COR-L47 (cell line): Measurements from ENCODE around the gene RAB40A.

Source experiments
- DNase-seq: peaks from one replicate; lab custom pipeline; 2025; lab: John Stamatoyannopoulos, UW

RAB40A gene, protein sequence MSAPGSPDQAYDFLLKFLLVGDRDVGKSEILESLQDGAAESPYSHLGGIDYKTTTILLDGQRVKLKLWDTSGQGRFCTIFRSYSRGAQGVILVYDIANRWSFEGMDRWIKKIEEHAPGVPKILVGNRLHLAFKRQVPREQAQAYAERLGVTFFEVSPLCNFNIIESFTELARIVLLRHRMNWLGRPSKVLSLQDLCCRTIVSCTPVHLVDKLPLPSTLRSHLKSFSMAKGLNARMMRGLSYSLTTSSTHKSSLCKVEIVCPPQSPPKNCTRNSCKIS

DNA sequence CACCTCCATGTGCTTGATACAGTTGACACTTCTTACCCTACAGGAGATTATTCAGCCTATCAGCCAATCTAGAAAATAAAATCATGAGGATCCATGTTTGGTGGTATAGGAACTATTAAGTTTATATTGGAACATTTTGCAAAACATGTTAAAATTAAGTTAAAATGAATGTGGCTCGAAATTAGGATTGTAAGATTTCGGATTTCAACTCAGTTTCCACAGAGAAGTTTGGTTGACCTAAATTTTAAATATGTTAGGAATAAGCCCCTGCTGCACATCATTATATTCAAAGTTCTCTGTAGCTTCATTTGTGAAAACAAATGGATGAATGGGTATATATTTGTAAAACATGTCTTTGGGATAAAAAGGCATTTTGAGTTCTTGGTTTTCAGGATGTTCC, at the start of gene RAB40A:
Gene RAB40A (minus strand): TSS at position 101 of the 400 bp plus-strand sequence. CDS start 18,733 bp downstream, outside the sequence.
- no peak for DNase-seq

DNA sequence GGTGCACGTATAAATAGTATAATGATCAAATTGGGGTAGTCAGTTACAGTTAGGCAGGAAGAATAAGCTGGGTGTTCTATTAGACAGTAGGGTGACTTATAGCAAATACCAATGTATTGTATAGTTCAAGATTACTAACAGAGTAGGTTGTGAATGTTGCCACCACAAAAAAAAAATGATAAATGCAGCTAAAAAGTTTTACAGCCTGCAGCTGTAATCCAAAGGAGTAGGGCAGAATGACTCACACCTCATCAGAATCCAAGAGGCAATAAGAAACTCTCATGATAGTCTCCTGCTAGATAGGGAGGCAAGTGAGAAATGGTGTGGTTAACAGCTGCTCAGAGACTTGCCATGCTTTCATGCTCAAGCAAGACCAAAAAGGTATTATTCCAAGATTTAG, 46.5 kb upstream of the RAB40A start:
- DNase-seq, result no peak

DNA sequence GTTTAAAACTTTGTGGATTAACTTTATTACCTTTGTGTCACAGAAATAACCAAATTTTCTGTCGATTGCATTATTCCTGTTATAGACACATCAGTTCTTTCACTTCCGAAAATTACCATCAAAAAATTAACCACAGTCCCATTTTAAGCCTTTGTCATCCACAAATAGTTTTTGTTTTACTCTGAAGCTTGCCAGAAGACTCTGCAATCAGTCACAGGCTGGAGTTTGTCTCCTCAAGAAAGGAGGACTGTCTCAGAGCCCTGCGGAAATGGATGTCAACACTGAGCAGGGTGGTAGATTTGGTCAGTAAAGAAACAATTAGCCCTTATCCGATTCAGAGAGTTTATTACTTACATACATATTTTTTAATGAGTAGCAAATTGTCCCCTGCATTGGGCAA, 45.9 kb upstream of the RAB40A start:
- DNase-seq, result no peak

DNA sequence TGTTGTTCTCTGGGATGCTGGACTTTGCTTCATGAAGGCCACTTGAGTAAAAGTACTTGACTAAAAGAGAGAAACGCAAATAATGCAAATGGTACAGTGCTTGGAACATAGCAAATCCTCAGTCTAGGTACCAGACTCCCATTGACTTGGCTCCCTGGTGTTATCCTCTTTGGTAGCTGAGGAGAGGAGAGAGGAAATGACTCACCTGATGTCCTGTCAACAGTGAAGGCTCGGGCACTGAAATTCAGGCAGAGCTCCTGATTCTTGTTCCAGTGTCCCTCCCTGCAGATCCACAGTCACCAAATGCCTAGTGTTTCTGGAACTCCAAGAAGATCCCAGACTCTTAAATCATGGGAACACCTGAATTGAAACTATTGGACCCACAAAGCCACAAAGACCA, 43.5 kb upstream of the RAB40A start:
- no peak for DNase-seq

DNA sequence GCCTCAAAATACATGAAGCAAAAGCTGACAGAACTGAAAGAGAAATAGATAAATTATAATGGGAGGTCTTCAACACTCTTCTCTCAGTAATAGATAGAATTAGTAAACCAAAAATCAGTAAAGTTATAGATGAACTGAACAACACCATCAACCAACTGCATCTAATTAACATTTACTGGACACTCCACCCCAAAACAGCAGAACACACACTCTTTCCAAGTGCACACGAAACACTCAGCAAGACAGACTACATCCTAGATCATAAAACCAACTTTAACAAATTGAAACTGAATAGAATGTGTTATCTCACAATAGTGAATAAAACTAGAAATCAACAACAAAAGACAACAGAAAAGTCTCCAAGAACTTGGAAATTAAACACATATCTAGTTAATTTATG, 41.0 kb upstream of the RAB40A start:
- DNase-seq, result no peak

DNA sequence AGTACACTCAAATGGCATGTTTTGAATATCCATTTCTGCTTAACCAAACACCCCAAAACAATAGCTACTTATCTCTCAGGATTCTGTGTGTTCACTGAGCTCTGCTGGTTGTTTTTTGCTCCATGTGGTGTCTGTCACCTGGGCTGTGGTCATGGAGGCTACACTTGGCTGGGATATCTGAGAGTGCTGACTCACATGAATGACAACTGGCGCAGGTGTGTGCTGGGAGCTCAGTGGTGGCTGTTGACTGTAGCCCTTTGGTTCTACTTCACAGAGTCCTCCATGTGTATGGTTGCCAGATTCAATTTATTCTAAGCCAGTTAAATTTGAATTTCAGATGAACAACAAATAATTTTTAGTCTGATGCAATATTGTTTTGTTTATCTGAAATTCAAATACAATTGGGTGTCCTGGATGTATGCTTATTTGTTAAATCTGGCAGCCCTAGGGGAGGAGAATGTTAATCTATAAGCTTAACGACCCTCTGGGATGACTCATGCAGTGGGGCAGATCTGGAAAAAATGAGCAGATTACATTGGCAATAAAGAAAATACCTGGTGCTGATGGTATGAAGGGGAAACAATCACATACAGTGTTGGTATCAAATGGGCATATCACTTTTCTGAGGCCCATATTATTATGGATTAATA, 37.8 kb upstream of the RAB40A start:
- DNase-seq, result no peak

DNA sequence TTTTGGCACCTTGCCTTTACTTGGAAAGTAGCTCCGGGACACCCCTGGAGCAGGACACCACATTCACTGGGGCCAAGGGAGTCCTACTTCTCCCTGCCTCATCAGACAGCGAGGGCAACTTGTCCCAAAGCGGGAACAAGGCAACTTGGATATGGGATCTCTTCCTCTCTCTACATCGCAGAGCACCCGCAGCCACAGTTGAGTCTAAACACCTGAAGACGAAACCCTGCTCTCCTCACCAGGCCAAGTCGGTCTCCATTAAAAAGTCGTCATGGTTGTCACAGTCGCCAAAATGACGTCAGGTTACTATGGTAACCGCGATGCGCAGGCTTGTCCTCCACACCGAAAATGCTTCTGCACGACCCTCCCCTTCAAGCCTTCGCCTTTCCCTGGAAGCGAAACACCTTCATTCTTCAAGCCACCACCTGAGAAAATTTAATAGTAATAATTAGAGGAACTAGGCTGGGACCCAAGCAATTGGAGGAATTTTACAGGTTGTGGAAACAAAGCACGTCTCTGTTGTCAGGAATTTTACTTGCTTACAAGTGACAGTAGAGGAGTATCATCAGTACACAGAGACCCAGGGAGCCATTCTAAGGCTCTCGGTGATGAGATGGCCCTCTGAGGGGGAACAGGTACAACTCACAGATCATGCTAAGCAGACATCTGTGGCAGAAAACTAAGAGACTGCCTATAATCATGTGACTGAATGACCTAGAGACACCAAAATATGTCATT, 35.6 kb upstream of the RAB40A start:
- no peak for DNase-seq

DNA sequence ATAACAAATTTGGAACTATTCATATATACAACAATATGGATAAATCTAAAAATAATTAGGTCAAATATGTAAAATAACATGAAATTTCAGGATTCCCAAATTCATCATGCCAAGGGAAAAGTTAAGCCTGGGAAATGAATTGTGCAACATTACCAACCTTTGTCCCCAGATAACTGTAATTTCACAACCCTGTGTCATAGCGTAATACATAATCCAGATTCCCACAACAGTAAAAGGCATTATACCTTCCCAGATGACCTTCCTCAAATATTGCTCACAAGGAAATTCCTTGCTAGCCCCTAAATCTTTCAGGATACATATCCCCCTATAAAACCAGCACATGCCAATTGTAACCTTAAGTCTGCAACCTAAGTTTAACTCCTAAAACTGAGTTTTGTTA, 32.9 kb upstream of the RAB40A start:
- no peak for DNase-seq

DNA sequence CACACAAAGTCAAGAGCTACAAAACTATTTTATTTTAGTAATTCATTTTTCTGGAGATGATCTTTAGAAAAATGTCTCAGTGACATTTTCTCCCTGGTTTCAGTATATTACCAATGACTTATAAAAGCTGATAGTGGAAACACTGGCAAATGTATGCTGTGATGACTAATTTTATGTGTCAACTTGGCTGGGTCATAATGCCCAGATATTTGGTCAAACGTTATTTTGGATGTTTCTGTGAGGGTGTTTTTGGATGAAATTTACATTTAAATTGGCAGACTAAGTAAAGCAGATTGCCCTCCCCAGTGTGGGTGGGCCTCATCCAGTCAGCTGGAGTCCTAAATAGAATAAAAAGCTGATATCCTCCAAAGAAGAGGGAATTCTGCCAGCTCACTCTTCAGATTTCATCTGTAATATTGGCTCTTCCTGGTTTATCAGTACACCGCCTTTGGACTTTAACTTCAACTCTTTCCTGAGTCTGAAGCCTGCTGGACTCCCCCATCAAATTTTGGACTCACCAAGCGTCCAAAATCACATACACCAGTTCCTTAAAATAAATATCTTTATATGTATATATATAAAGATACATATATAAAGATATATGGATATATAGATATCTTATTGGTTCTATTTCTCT, 31.2 kb upstream of the RAB40A start:
- DNase-seq, result no peak

DNA sequence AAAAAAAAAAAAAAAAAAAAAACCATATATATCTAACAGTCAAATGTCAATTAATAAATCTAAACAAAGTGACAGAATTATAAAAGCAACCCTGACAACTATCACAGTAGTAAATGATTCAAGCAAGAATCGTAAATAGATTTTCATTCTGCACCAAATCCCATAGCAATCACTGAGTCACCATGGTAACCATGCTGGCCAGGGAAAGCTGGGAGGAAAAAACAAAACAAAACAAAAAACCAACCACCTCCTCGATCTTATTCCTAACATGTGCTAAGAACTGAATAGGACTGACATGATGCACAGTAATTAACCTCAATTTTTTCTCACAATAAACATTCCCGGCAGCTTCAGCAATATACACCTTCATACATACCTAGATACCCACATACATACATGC, 30.6 kb upstream of the RAB40A start:
- DNase-seq, result no peak

DNA sequence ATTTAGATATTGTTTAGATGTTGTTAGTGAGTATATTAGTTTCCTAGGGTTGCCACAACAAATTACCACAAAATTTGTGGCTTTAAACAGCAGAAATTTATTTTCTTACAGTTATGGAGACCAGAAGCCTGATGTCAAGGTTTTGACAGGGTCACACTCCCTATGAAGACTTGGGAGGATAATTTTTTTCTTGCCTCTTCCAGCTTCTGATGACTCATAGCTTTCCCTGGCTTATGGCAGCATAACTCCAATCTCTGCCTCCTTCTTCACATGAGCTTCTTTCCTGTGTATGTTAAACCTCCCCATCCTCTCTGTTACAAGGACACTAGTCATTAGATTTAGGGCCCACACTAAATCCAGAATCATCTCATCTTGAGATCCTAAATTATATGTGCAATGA, 20.9 kb upstream of the RAB40A start:
- DNase-seq, result no peak

DNA sequence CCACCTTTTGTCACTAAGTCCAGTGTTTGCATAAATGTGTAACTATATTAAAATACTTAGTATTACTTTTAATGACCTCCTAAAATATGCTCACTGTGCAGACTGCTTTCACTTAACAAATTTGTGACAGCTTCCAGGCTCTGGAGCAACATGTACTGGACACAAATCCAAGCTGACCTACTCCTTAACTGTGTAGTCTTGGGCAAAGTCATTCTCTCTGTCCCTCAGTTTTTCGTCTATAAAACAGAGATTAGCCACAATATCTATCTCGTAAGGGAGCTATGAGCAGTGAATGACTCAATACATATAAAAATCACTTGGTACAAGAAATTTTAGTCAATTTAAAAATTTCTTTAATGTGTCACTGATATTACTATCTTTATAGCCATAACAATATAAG, 20.4 kb upstream of the RAB40A start:
- no peak for DNase-seq

DNA sequence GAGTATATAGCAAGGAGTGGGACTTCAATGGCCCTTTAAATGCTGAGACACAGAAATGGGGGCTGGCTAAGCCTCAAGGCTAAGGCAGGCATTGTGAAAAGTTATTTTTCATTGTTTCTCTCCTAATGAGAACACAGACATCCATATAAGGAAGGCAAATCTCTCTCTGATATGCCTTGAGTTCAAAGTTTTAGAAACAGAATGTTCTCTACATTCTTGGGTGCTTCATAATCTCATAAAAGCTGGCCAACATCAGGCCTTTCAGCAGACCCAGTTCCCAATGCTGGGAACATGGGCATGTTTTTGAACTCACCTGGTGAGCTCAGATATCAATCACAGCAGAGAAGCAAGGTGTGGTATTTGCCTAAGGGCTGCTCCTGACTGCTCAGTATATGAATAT, 19.4 kb upstream of the RAB40A start:
- no peak for DNase-seq

DNA sequence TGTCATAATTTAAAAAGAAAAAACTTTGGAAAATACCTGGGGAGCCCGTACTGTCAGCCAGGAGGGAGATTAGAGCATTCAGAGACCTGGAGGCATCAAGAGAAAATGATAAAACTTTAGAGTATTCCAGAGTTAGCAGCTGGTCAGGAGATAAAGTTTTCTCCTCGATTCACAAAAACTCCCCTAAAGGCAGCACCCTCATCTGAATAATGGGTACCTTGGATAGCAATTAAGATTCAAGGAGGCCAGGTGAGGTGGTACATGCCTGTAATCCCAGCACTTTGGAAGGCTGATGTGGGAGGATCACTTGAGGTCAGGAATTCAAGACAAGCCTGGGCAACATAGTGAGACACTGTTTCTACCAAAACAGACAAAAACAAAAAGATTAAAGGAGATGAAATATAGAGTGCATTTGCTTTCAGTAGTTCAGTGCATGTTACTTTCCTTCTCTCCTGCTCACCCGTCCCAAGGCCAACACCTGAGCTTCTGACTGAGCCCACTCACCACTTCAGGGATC, 18.6 kb upstream of the RAB40A start:
- DNase-seq, result no peak

DNA sequence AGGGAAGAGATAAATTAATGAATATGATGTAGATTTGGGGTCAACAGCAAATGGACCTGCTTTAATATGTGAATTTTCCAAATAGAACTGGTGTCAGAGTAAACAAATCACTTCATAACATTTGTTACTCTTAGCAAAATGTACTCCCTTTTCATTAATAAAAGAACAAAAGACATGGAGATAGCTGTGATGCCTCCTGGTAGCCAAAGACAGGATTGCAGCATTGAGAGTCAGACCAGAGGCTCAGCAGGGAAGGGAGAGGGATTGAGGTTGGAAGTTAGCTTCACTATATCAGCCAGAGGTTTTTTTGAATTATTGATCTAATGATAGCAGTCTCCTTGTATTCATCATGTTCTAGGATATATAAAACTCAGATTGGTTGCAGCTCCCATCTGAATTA, 17.4 kb upstream of the RAB40A start:
- no peak for DNase-seq

DNA sequence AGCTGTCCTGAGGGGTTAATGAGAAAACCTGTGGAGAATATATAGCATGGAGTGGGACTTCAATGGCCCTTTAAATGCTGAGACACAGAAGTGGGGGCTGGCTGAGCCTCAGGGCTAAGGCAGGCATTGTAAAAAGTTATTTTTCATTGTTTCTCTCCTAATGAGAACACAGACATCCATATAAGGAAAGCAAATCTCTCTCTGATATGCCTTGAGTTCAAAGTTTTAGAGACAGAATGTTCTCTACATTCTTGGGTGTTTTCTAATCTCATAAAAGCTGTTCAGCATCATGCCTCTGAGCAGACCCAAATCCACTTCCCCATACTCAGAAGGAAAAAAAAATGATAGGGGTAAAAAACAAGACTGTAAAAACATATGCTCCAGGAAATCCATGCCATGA, 16.8 kb upstream of the RAB40A start:
- no peak for DNase-seq

DNA sequence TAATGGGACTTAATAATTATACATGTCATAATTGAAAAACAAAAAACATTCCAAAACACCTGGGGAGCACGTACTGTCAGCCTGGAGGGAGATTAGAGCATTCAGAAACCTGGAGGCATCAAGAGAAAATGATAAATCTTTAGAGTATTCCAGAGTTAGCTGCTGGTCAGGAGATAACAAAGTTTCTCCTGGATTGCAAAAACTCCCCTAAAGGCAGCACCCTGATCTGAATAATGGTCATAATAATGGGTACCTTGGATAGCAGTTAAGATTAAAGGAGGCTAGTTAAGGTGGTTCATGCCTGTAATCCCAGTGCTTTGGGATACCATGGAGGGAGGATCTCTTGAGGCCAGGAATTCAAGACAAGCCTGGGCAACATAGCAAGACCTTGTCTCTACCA, 15.9 kb upstream of the RAB40A start:
- no peak for DNase-seq

DNA sequence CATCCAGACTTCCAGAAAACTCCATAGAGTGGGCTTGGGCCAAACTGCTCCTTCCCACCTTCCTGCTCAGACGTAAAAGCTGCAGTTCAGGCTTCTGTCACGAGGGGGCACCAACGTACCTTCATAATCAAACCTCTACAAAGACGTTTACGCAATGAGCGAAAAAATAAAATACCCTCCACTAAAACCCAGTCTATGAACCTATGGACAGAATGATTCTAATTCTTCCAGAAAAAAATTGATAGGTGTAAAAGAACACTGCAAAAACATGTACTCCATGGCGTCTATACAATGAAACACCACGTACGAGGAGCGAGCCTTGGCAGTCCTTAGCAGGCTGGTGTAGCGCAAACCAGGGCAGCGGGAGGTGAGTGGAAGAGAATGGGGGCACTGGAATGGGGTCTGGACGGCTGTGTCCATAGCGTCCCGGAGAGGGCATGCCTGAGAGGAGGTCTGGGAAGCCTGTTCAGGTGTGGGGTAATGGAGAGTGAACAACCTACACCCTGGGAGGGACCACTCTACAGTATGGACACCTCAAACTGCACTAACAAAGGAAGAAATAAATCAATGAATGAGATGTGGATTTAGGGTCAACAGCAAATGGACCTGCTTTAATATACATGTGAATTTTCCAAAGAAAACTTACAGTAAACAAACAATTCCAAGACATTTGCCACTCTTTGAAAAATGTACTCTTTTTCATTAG, 14.4 kb upstream of the RAB40A start:
- peak; percentile 41 for DNase-seq

DNA sequence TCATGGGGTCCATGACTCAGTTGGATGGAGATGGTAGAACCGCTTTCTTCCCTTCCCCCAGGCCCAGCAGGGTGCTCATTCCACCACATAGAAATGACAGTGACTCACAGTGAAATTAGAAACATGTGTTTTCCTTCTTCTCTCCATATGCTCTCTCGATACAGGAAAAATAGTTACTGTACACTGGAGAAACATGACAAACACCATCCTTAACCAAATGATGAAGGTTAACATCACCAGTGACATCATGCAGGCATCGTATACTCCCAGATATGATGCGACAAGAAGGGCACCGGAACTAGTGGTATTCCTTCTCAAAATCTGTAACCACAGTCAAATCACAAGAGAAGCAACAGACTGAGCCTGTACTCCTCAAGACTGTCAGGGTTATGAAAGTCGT, 11.7 kb upstream of the RAB40A start:
- no peak for DNase-seq

DNA sequence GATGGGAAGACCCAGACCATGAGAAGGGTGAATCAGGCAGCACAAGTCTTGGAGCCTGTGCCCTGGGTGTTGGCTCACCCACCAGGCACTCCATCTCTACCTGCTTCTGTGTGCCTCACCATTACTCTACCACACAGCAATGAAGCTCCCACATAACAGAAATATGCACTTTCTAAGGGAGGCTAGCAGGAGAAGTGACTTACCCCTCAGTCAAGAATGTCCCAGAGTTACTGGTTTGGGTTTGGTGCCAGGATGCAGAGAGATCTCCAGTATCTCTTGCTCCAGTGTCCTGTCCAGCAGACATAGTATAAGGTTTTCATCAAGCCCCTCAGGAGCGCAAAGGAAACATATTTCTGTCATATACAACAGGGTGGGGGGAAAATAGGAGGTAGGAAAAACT, 11.3 kb upstream of the RAB40A start:
- DNase-seq, result no peak

DNA sequence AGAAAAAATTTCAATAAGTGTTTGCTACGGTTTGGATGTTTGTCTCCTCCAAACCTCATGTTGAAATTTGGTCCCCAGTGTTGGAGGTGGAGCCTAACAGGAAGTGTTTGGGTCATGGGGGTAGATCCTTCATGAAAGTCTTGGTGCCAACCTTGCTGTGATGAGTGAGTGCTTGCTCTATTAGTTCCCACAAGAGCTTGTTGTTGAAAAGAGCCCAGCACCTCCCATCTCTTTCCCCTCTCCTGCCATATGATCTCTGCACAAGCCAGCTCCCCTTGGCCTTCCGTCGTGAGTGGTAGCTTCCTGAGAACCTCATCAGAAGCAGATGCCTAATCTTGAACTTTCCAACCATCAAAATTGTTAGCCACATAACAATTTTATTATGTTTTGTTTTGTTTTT, 10.3 kb upstream of the RAB40A start:
- no peak for DNase-seq

DNA sequence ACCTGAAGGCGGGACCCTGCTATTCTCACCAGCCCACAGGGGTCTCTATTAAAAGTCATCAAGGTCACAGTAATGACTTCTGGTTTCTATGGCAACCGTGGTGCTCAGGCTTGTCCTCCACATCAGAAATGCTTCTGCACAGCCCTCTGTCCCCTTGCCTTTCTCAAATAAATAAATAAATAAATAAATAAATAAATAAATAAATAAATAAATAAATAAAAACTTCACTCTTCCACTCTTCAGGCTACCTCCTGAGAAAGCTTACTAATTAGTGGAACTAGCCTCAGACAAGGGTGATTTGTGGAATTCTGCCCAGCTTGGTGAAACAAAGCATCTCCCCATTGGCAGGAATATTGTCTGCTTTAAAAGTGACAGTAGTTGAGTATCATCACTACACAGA, 5.5 kb upstream of the RAB40A start:
- no peak for DNase-seq
